ENCODE results near the gene BMAL1. TPM values are rescaled to one million over a fixed set of nuclear protein-coding genes. Genes with fewer than 3 reads are reported as not detected.
A peak's percentile ranks its signal among the peaks of the same experiment; 100 is the strongest.

The BMAL1 gene
- total and polyA plus RNA-seq, 2 of the 8 experiments (the other 6 are each of a cell fraction or from before 2014, with no cell fraction given) = 6.8 to 6.9 TPM

GRCh38 chr11:13278609-13279486 is 1.3 kb downstream of the BMAL1 start:
- peaks cover 0 to 6% (median 3%) of the 10 kb centered on the region in 4 experiments; a peak in 5 of 7 replicates for H3K4me1 ChIP-seq (replicated peaks in 1 of 4; ENCODE audit: control insufficient read depth in 3 of 4, insufficient read depth in 4 of 4, low read length in 3 of 4)
- no peak overlapping the region for H3K14ac ChIP-seq (ENCODE audit: insufficient read length)
- no peak overlapping the region for H2BK120ac ChIP-seq (replicated peaks; ENCODE audit: low read depth, low read length)
- no peak overlapping the region for H3K9ac ChIP-seq (replicated peaks in 1 of 4; ENCODE audit: extremely low read depth in 1 of 4, low read depth in 3 of 4, low read length in 3 of 4)
- H2BK12ac ChIP-seq (ENCODE audit: low read depth, low read length) = no peak overlapping the region
- no peak overlapping the region for H2BK15ac ChIP-seq (ENCODE audit: low read length)
- H3K36me3 ChIP-seq (ENCODE audit: control insufficient read depth in 2 of 4, insufficient read depth in 4 of 4, low read length in 3 of 4) = no peaks in the 10 kb centered on the region
- CTCF ChIA-PET (ENCODE audit: partially characterized antibody) = interaction anchor here (1.0 to 3.3 kb wide), 8 partner anchors 13 to 95 kb away, joined by 3 to 17 read pairs (median 6); no protein-coding TSS in a partner anchor
- FAIRE-seq = no peak
- H2AK5ac ChIP-seq (ENCODE audit: low read depth, low read length) = no peak overlapping the region
- no peak overlapping the region for H2BK5ac ChIP-seq (ENCODE audit: low read depth, low read length)
- WGBS, 2 experiments (ENCODE audit: extremely low coverage in 1 of 2, insufficient coverage in 1 of 2, insufficient read length in 1 of 2, insufficient replicate concordance in 2 of 2, low coverage in 1 of 2, low lambda C conversion rate in 2 of 2, missing lambda C conversion rate in 1 of 2) = 6% methylated on average over 48 of the region's 61 CpGs; no CpG with 5 or more reads in 1 of the 2 experiments
- H3K56ac ChIP-seq (replicated peaks; ENCODE audit: insufficient read length, low read depth, low read length) = no peak overlapping the region
- no peak overlapping the region for H2BK20ac ChIP-seq (ENCODE audit: low read length)
- no peak overlapping the region for H4K91ac ChIP-seq (replicated peaks; ENCODE audit: insufficient read length, low read length)
- DNase-seq (ENCODE audit: low read depth in 1 of 2, low spot score in 2 of 2) = peak in 1 of 2 experiments; percentile 58
- peak overlapping the region; percentile 37; the same call in 1 of the 2 replicates for H4K8ac ChIP-seq (ENCODE audit: extremely low read depth, insufficient read depth, low read length)
- H3K4me3 ChIP-seq (ENCODE audit: extremely low read depth in 1 of 4, insufficient read depth in 2 of 4, low read depth in 3 of 4, low read length in 4 of 4) = peak overlapping the region; percentile 52 to 84 (median 71)
- H3K23ac ChIP-seq (ENCODE audit: insufficient read length) = no peak overlapping the region
- no peaks in the 10 kb centered on the region; a peak in 1 of 4 replicates for H3K79me2 ChIP-seq (ENCODE audit: control insufficient read depth in 1 of 2, insufficient read depth in 2 of 2, low read length in 2 of 2)
- peaks cover 0 to 5% of the 10 kb centered on the region in 2 experiments for H4K20me1 ChIP-seq (replicated peaks in 1 of 2; ENCODE audit: control insufficient read depth in 1 of 2, insufficient read depth in 2 of 2, low read length in 2 of 2)
- no peak overlapping the region for H3K18ac ChIP-seq (ENCODE audit: extremely low read depth, low read length)
- H3K79me1 ChIP-seq (ENCODE audit: low read depth, low read length) = no peaks in the 10 kb centered on the region
- no peak overlapping the region for H3K4ac ChIP-seq (replicated peaks; ENCODE audit: insufficient read length, low read depth, low read length)
- H2AFZ ChIP-seq (ENCODE audit: low read length) = no peak overlapping the region
- H3K9me3 ChIP-seq (ENCODE audit: insufficient read depth in 2 of 2, low read depth in 1 of 2, low read length in 1 of 2) = no peaks in the 10 kb centered on the region
- H3K23me2 ChIP-seq (ENCODE audit: low read depth, low read length) = peaks cover 13% of the 10 kb centered on the region; the same call in 1 of the 2 replicates
- H3K27me3 ChIP-seq (replicated peaks in 1 of 4; ENCODE audit: control insufficient read depth in 3 of 4, extremely low read depth in 1 of 4, insufficient read depth in 3 of 4, low read length in 3 of 4) = peaks cover 6 to 57% (median 42%) of the 10 kb centered on the region in 4 experiments
- H3K4me2 ChIP-seq (ENCODE audit: insufficient read depth in 1 of 2, low read depth in 2 of 2, low read length in 2 of 2) = peak overlapping the region; percentile 79 to 90
- POLR2A ChIA-PET (ENCODE audit: partially characterized antibody) = interaction anchor here (1.3 kb wide), 2 partner anchors 60 to 69 kb away, joined by 3 to 4 read pairs; no protein-coding TSS in a partner anchor
- H3K27ac ChIP-seq (ENCODE audit: low read depth, low read length) = no peak overlapping the region
- no peak overlapping the region for H4K5ac ChIP-seq (ENCODE audit: insufficient read length, low read depth, low read length)
- no peak for TF ChIP-seq BRCA1 (IDR thresholded peaks at IDR 0.05; ENCODE audit: low read depth, low read length)
- TF ChIP-seq JUND (IDR thresholded peaks at IDR 0.05; ENCODE audit: low read length) = no peak
- no peak for TF ChIP-seq SRF (IDR thresholded peaks at IDR 0.05; ENCODE audit: low read depth, low read length)
- TF ChIP-seq CTBP2 (IDR thresholded peaks at IDR 0.05; ENCODE audit: borderline replicate concordance, insufficient read depth, insufficient read length, low read length) = peak; percentile 72
- peak; percentile 67 for TF ChIP-seq SUZ12 (IDR thresholded peaks at IDR 0.05; ENCODE audit: low read length)
- no peak for TF ChIP-seq SAP30 (IDR thresholded peaks at IDR 0.05; ENCODE audit: insufficient read depth, insufficient replicate concordance, low read length)
- peak; percentile 20 for TF ChIP-seq KDM4A (IDR thresholded peaks at IDR 0.05; ENCODE audit: low read depth, low read length, severe bottlenecking)
- no peak for TF ChIP-seq SP2 (IDR thresholded peaks at IDR 0.05; ENCODE audit: low read length)
- TF ChIP-seq SIN3A (conservative IDR thresholded peaks at IDR 0.05 in 1 of 2, IDR thresholded peaks at IDR 0.05 in 1 of 2; ENCODE audit: low read depth in 1 of 2, low read length in 2 of 2) = peak; percentile 56 to 75; a peak in 2 of 4 replicates
- TF ChIP-seq HDAC2 (IDR thresholded peaks at IDR 0.05; ENCODE audit: borderline replicate concordance in 1 of 2, low read depth in 2 of 2, low read length in 2 of 2) = peak in 1 of 2 experiments; percentile 20; a peak in 1 of 4 replicates

Data from H1 (cell line).